ENCODE measurements around the gene PTPRR. TPM values are rescaled to one million over a fixed set of nuclear protein-coding genes. Genes with fewer than 3 reads are reported as not detected.

Gene PTPRR
- total and polyA plus RNA-seq, 8 donors, result 0.45 to 11.1 (median 3.9) TPM; not detected in 2

DNA sequence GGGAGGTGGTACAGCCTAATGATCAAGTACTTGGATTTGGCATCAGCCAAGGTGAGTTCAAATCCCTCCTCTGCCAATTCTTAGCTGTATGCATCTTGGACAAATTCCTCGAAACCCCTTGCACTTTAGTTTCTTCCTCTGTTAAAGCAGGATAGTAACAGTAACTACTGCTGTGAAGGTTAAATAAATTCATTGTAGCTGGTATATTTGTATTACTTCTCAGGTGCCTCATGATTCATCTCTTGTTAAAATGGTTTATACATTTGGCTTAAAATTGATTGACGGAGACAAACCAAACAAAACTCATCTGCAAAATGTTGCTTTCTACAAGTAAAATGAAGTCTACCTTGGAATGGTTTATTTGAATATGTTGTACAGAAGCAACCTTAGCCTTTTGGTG is 281.0 kb downstream of the PTPRR start:
- Histone ChIP-seq H3K4me1 (no peaks in the 10 kb centered on the region), H3K9me3 (no peaks in the 10 kb centered on the region), H3K27ac (no peak overlapping the region), H3K27me3 (peaks cover 0 to 5% (median 0%) of the 10 kb centered on the region in 3 donors), H3K4me3 (no peak overlapping the region), H3K36me3 (no peaks in the 10 kb centered on the region)
- WGBS, 5 donors, result 91 to 99% (median 95%) methylated on average over 2 of the region's 2 CpGs
- intact Hi-C loops (cut with DNase I; ENCODE audit: low total_unique reads), result no loop called here
- TF ChIP-seq POLR2AphosphoS5 (IDR thresholded peaks at IDR 0.05), result no peak
- TF ChIP-seq POLR2A (IDR thresholded peaks at IDR 0.05), result no peak
- TF ChIP-seq, protein P1, sequence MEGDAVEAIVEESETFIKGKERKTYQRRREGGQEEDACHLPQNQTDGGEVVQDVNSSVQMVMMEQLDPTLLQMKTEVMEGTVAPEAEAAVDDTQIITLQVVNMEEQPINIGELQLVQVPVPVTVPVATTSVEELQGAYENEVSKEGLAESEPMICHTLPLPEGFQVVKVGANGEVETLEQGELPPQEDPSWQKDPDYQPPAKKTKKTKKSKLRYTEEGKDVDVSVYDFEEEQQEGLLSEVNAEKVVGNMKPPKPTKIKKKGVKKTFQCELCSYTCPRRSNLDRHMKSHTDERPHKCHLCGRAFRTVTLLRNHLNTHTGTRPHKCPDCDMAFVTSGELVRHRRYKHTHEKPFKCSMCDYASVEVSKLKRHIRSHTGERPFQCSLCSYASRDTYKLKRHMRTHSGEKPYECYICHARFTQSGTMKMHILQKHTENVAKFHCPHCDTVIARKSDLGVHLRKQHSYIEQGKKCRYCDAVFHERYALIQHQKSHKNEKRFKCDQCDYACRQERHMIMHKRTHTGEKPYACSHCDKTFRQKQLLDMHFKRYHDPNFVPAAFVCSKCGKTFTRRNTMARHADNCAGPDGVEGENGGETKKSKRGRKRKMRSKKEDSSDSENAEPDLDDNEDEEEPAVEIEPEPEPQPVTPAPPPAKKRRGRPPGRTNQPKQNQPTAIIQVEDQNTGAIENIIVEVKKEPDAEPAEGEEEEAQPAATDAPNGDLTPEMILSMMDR (IDR thresholded peaks at IDR 0.05), result no peak
- no peak for DNase-seq

DNA sequence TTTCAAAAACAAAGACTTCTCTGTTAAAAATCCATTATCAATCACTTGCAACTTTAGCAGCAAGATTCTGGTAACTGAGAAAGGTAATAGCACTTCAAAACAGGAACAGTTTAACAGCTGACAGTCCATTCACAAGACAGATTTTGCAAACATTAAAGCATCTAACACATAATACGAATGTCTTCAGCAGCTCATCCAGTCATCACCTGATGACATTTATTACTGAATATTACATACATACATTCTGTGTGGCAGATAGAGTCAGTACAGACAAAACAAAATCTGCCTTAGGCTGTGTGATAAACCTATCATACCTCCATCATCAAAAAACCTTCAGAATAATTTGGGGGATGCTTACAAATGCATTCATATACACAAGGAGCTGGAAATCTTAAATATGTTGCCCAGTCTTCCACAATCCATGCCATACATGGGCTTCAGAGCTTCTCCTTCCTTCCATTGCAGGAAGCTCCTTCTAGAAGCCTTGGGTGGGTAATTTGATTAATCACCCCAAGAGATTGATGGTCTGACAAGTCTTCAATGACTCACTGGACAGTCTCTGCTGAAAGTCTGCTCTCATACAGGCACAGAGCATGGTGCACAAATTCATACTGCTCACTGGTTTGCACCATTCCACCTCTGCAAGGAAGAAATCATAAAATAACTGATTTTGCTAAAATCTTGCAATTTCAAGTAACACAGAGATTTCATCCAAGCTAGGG is 281.7 kb downstream of the PTPRR start:
- H3K4me3 ChIP-seq, result no peak overlapping the region
- H3K9me3 ChIP-seq, result no peaks in the 10 kb centered on the region
- H3K4me1 ChIP-seq, result no peaks in the 10 kb centered on the region
- H3K36me3 ChIP-seq, result no peaks in the 10 kb centered on the region
- no peak overlapping the region for H3K27ac ChIP-seq
- no peak for DNase-seq
- TF ChIP-seq, protein P1 (IDR thresholded peaks at IDR 0.05), result no peak
- peaks cover 0 to 5% (median 0%) of the 10 kb centered on the region in 3 donors for H3K27me3 ChIP-seq
- intact Hi-C loops (cut with DNase I; ENCODE audit: low total_unique reads), result no loop called here
- 71 to 90% (median 87%) methylated on average over 1 of the region's 1 CpG for WGBS, 5 donors

DNA sequence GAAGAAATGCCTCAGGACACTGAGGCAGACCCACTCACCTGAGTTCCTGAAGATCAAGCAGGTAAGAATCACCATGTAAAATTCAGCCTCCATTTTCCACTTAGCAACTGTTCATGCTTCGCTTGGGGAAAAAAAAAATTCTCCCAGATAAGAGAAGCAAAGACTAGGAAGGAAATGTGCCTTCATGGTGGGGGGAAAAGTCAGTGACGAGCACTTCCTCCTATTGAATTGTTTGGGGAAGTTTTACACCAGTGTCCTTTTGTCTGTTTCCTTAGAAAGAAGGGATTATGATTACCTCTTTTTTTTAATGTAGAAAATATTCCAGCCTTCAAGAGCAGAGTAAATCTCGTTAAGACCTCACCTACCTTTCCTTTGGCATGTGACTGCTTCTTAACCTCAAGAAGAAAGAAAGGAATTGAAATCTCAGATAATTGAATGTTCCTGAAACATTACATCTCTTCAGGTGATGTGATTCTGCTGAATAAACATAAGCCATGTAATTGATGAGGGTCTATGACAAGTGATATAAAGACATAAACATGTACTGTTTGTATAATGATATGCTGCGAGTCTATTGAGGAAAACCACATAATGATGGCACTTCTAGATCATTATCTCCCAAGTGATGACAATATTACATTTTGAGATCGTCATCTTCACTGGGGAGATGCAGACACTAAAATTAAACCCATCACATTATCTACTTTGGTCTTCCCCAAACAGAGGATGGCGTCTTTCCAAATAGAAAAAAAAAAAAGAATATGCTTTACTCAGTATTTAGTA is 283.0 kb downstream of the PTPRR start, which contains the start of gene PTPRB:
PTPRB (minus strand) TSS at position 127 of the 783 bp plus-strand sequence; CDS start at position 93, 34 bp downstream.
- Histone ChIP-seq H3K4me3 (peak within 1 kb of the TSS in 3 of 4 donors; percentile 4 to 9 (median 6)), H3K4me1 (no peaks in the 10 kb centered on the region), H3K9me3 (no peaks in the 10 kb centered on the region), H3K27me3 (peaks cover 0 to 5% (median 0%) of the 10 kb centered on the region in 3 donors), H3K27ac (peak within 1 kb of the TSS in 4 of 5 donors; percentile 23 to 50 (median 37)), H3K36me3 (no peaks in the 10 kb centered on the region)
- 57 to 69% (median 59%) methylated on average over 6 of the region's 6 CpGs for WGBS, 5 donors
- DNase-seq, result peak in 1 of 2 donors; percentile 23
- intact Hi-C loops (cut with DNase I; ENCODE audit: low total_unique reads), result no loop called here
- TF ChIP-seq EP300 (IDR thresholded peaks at IDR 0.05) (no peak), POLR2AphosphoS5 (IDR thresholded peaks at IDR 0.05) (no peak), POLR2A (IDR thresholded peaks at IDR 0.05) (no peak)
- TF ChIP-seq, protein P1 (IDR thresholded peaks at IDR 0.05), result no peak

GRCh38 chr12:70635755-70636154 is 284.8 kb downstream of the PTPRR start:
- Histone ChIP-seq H3K4me1 (no peaks in the 10 kb centered on the region), H3K27ac (no peak overlapping the region), H3K9me3 (no peaks in the 10 kb centered on the region), H3K4me3 (peak overlapping the region in 1 of 4 donors; percentile 4), H3K36me3 (no peaks in the 10 kb centered on the region), H3K27me3 (peaks cover 0 to 5% (median 0%) of the 10 kb centered on the region in 3 donors)
- no peak for TF ChIP-seq POLR2A (IDR thresholded peaks at IDR 0.05)
- no peak for TF ChIP-seq POLR2AphosphoS5 (IDR thresholded peaks at IDR 0.05)
- TF ChIP-seq EP300 (IDR thresholded peaks at IDR 0.05), result no peak
- TF ChIP-seq, protein P1 (IDR thresholded peaks at IDR 0.05), result no peak
- intact Hi-C loops (cut with DNase I; ENCODE audit: low total_unique reads), result no loop called here
- 87 to 92% (median 90%) methylated on average over 7 of the region's 7 CpGs for WGBS, 5 donors
- DNase-seq, result no peak

Data from stomach (tissue), 9 donors.